GM20431 (cell line): ENCODE results near the gene TEX28.
"Not testable (repeated sequence)": the region's sequence is repeated elsewhere in the genome, so short reads cannot be mapped to it uniquely, and the experiment has no call there.

Source experiments
- in situ Hi-C: fragments of 300-500 bp; cut with MseI, MboI; formaldehyde crosslinking; loops from one replicate; pipeline ENCODE4 v1.15.0; 2020; ENCODE audit warnings: low sequenced_read_pairs; ENCODE audit not compliant: unreplicated experiment

The TEX28 gene, protein sequence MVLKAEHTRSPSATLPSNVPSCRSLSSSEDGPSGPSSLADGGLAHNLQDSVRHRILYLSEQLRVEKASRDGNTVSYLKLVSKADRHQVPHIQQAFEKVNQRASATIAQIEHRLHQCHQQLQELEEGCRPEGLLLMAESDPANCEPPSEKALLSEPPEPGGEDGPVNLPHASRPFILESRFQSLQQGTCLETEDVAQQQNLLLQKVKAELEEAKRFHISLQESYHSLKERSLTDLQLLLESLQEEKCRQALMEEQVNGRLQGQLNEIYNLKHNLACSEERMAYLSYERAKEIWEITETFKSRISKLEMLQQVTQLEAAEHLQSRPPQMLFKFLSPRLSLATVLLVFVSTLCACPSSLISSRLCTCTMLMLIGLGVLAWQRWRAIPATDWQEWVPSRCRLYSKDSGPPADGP

DNA sequence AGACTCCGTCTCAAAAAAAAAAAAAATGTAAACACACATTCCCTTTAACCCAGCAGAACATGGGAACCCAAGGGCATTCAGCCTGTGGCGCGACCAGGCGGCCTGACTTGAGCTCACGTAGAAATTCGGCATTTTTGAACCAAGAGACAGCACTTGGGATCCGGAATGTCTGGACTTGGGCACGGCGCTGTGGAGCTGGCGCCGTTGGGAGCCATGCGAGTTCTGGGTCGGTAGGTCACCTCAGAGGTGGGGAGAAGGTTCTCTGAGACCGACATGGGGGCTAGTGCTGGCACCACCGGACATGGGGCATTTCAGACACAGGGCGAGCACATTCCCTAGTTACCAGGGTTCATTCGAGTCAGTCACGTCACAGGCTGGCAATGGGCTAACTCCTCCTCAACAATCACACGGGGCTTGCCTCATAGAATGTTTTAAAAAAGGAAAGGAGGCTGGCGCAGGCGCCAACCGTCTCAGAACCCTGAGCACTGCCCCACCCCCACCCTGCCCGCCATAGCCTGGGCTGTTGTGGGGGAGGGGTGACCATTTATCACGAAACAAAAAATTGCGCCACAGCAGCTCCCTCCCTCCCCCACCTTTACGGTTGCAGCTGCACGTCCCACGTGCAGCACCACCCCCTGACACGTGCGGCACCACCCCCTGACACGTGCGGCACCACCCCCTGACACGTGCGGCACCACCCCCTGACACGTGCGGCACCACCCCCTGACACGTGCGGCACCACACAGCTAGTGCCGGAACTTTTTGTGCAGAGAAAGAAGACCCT is at the start of gene TEX28:
Gene TEX28, minus strand, starts transcription at position 334 of the 784 bp plus-strand sequence. CDS start 3,007 bp downstream, outside the sequence.
- in situ Hi-C loops = no loop called here

DNA sequence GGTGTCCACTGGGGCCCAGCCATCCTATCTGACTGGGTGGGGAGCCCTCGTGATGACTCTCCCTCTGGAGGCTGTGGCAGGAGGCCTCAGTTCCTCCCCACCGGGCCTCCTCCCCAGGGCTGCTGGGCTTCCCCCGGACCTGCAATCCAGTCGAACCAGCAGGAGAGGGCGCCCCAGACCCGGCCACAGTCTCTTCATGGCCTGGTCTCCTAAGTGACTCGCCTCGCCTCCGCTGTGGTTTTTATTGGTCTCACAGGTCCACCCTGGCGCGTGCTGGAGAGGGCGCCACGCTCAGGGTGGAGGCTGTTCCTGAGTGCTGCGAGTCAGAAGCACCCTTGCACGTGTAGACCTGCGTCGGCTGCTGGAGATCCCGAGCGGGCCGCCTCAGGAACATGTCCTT is 48.7 kb upstream of the TEX28 start:
- in situ Hi-C loops = not testable (repeated sequence)

DNA sequence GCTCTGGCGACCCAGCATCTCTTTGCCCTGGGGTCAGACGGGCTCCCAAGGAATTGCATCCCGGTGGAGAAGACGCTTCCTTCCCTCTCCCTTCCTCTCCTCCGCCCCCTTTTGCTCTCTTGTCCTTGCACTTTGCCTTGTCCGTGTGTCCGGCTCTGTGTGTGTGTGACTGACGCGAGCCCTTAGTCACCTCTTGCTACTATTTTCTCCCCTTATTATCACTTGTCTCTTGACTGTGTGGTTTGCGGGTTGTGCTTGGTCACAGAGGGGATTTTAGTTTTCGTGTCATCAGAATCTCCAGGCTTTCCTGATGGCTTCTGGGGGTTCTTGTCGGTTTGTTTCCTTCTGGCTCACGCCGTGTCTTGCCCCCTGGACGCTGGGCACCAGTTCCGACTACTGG is 48.1 kb upstream of the TEX28 start:
- in situ Hi-C loops = not testable (repeated sequence)

DNA sequence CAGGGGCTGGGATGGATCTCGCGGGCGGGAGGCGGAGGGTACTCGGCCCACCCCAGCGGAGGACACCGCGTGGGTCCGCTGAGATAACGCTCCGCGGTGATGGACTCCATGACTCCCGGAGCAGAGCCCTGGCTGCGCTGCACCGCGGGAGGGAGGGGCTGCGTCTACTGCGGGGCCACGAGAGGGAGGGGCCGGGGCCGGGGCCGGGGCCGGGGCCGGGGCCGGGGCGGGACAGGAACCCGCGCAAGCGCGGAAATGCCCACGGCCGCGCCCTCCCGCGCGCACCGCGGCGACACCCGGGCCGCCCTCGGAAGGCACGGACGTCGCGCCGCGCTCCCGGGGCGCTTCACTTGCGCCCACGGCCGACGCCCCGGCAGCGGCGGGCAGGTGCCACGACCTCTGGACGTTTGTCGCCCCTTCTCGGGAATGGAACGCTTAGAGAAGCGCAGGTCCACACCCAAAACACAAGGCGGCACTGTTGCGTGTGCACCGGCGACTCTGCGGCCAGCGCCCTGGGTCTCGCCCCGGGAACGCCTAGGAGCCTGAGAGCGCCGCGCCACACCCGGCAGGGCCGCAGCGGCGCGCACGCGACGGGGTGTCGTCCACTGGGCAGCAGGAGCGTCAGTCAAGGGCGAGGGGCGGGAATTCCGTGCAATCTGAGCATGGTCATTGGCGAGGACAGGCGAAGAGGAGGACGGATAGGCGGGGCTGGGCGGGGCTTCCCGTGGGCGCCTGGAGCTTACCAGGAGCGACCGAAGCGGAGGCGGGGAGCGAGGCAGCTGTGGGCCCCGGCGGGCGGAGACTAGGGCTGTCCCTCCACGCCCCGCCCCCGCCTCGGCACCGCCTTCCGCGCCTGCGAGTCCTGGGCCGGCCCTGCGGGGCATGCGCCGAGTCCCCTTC is 46.7 kb upstream of the TEX28 start:
- in situ Hi-C loops = not testable (repeated sequence)

DNA sequence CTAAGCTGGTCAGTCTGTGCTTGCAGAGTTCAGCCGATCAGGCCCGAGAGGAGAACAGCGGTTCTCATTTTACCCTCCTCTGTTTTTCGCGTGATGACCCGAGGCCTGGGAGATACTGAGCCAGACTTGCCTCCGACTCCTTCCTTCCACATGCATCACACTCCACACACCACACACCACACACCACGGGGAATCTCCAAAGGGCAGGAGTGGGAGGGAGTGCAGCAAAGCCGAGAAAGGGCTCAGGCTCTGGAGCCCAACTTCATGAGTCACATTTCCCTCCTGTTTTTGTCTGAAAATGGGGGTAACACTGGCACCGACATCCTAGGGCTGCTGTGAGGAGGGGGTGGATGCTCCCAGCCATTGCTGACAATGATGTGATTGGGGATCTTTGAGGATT is 39.6 kb upstream of the TEX28 start:
- in situ Hi-C loops = no loop called here

DNA sequence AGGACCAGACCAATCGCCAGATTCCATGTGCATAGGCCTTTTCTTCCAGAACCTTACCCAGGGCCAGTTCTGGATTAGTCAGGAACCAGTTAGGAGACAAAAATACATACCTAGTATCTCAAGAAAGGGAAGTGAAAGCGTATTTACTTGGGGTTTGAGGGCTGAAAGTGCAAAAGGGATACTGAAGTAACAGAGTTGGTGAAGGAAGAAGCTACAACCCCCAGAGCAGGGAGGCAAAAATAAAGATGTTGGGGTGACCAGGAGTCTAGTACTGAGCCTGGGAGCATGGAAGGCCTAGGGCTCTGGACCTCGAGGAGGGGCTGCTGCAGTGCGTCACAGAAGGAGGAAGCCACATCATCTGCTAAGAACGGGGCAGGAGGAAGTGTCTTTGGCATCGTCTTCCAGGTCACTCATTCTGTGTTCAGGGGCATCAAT is 38.9 kb upstream of the TEX28 start:
- in situ Hi-C loops = no loop called here

DNA sequence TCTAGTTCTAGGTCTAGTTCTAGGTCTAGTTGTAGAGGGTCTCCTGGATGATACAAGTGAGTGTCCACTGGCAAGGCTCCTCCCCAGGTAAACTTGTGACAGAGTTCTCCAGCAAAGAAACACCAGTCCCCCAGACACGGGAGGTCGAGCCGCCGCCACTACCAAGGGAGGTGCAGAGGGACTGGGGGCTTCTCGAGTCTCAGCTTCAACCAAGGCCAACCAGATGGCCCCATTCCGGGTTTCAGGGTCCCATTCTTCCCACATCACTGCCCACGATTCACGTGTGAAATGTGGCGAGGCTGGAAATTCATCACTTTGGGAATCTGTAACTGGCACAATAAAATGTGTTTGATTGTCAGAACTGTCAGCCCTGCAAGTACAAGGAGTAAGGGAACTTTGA is 38.2 kb upstream of the TEX28 start:
- in situ Hi-C loops = no loop called here

DNA sequence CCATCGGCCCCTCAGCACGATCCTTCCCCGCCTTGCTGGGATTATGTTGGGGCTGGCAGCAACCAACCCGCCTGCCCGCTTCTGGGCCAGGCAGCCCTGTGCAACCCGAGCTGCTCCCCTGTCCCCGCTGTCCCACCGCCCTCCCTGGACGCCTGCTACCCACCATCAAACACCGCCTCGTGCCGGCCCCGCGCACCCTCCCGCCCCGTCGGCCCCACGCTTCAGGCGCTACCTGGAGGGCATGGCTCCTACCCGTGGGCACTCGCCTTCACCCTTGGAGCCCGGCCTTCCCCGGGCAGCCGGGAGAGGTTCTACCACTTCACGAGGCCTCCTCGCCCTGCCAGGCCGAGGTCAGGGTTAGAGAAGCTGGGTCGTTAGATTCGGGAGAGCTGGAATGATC is 37.6 kb upstream of the TEX28 start:
- in situ Hi-C loops = no loop called here

DNA sequence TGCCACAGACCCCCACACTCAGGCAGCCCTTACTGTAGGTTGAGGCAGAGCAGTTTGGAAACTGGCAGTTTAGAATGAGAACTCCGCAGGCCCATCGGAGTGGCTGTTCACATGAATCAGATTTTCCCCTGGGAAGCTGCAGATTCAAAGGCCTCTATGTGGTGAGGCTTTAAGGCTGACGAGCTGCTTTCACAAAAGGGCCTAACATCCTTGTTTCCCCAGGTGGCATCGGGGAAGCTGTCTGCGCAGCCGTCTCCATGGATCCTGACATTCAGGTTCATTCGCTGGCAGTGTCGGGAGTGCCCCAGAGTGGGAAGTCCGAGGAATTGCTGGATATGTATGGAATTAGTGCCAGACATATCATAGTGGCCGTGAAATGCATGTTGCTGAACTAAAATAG is 34.4 kb upstream of the TEX28 start:
- in situ Hi-C loops = no loop called here

DNA sequence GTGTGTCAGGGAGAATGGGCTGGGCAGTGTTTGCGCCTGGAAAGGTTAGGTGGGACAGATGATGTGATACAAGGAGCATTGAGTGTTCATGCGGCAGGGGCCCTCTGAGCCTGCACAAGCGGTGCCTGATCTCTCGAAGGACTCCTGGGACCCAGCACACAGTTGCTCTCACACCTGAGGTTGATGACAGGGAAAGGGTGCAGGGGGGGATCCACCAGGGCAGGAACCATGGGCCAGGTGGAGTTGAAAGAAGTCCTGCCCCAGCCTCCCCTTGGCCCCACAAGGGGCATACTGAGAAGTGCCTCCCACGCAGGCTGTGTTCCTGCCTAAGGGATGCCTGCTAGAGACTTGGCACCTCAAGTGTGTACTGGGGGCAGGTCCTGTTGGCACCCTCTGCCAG is 33.7 kb upstream of the TEX28 start:
- in situ Hi-C loops = no loop called here

DNA sequence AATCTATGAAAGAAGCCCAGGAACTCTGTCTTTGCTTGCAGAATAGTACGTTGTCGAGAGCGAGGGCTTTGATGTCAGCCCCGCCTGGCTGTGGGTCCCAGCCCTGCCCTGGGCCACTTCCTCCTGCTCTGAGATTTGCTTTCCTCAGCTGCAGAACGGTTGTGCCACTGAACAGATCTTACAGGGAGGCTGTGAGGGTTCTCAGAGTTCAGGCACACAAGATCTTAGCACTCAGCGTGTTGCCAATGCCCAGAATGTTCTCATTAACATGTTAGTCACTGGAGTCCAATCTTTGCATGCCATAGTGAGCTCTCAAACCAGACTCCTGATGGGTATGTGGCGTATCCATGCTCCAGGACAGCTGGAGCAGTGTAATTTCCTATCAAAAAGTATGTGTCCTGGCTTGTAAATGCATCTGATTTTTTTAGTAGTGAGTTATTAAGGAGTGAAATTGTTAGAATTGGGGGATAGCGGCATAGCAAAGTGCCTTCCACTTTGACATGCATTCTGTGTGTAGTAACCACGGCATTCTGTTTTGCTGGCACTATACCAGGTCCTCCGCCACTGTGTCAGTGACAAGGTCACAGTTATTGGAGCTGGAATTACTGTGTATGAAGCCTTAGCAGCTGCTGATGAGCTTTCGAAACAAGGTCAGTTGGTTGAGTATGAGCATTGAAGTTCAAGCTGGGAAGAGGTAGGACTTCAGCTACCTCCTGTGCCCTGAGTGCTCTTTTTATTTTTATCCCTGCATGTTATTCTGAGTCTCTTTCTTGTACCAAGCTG is 32.3 kb upstream of the TEX28 start:
- in situ Hi-C loops = no loop called here

DNA sequence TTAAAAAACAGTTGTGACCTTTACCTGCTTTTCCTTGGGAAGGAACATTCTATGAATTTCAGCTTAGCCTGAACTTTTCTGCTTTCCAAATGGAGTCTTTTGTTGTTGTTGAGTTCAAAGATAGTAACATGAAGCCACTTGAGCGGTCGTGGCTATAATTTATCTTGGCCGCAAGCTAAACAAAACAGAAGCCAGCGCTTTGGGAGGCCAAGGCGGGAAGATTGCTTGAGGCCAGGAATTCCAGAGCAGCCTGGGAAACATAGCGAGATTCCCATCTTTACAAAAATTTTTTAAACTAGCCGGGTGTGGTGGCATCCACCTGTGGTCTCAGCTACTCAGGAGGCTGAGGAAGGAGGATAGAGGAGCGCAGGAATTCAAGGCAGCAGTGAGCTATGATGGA is 30.6 kb upstream of the TEX28 start:
- in situ Hi-C loops = no loop called here

DNA sequence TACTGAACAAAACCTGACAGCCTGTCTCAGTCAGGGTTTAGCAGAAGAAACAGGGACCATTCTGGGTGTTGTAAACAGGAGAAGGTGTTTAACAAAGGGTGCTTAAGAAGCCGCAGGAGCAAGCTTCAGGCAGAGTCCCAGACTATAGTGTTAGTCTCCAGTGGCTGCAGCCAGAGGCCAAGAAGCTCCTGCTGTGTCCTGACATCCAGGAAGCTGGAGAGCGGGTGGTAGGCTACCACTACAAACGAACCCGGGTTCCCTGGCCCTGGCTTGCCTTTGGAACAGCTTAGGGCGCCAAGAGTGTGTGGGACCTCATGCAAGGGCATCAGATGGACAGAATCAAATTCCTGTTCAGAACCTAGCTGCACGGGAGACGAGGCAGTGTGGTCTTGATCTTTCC is 28.6 kb upstream of the TEX28 start:
- in situ Hi-C loops = no loop called here

DNA sequence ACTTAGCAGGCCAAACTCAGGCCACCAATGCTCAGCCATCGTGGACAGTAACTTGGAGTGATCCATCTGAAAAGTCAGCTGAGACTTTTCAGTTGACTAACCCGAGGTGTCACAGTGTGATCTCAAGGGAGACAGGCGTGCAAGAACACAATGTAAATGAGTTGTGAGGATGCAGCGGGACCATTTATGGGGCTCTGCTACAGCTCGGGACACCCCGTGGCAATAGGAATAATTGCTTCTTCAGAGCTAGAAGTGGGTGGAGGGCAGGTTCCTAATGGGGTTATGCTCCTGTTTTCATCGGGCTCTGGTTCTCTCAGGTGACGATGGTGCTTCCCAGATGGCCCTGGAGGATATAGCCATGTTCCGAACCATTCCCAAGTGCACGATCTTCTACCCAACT is 28.0 kb upstream of the TEX28 start:
- in situ Hi-C loops = no loop called here

DNA sequence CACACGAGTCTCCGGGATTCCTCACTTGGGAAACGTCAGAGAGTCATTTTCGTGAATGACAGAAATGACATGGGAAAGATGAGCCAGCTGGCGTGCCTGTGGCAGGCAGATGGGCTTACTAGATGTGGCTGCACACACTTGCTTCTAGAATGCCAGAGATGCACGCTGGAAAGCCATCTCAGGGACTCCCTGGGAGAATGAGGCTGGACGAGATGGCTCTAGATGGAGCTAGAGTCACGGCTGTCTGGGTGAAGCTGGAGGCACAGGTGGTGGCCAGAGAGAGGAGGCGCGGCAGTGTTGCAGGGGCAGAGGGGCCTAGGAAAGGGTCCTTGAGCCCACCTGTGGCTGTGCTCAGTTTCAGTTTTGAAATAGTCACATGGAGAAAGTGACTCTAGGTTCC is 26.7 kb upstream of the TEX28 start:
- in situ Hi-C loops = no loop called here

DNA sequence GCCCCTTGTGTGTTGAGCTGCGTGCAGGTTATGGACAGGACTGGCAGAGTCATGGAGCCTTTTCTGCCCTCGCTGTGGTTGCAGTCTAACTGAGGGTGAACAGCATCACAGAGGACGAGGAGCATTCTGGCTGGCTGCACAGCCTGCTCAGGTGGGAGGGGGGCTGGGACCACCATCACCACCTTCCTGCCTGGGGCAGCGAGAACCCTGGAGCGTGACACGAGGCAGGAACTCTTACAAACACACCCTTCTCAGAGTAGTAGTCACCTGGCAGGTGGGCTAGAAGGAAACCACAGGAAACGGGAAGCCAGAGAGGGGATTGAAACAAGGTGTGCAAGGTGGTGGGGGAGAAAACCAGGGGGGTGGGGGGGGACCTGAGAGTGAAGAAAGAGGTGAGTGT is 26.2 kb upstream of the TEX28 start:
- in situ Hi-C loops = no loop called here

DNA sequence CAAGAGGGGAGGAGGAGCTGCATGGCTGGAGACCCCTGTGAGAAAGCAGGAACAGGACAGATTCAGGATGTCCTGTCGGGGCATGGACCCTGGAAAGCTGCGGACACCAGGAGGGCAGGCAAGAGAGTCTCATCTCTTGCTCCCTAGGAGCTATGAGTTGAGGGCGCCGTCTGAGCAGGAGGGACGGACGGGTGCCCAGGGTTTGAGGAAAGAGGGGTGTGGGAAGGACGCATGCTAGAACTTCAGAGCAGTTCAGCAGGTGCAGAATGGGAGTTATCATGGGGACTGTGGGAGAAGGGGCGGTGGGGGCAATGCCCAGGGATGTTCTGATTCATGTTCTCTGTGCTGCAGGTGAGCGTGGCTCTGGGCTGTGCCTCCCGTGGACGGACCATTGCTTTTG is 25.5 kb upstream of the TEX28 start:
- in situ Hi-C loops = no loop called here

DNA sequence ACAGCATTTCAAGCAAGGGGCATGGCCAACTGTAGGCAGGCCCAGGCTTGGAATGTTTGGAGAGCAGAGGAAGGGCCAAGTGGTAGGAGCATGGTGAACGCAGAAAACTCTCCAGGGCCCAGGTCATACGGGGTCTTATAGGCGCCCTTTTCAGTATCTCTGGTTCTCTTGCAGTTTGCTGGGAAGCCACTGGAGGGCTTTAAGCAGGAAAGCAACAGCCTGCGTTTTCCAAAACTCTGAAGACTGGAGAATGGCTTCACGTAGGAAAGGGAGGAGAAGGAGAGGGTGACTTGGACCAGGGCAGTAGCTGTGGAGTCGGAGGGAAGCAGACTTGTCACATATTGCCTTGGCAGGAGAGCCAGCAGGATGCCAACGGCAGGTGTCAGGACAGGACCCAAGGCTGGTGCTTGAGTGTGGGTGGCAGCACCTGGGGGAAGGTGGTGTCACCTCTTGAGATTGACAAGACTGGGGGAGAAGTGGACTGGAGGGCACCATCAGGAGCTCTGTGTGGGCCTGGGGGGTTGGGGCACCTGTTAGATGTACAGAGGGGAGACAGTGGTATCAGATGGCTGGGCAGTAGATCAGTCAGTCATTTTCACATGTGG is 22.6 kb upstream of the TEX28 start:
- in situ Hi-C loops = no loop called here

DNA sequence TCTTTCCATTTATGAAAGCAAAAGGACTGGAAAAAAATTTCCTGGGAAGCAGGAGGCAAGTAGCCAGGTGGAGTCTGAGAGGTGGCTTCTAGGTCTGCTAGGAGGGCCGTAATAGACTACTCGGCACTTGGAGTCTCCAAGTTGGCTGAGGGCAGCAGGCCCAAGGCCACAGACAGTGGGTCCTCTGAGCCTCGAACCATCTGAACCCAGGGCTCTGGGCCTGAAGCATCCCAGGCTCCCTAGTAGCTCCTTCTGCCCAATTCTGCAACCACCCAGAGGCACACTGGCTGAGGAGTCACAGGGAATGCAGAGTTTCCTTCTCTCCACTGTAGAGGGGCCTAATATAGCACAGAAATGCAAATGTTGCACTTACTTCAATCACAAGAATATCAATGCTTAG is 20.5 kb upstream of the TEX28 start:
- in situ Hi-C loops = no loop called here
